HEK293 (cell line): ENCODE results near the gene RASGRP3.

Experiments used
- CTCF ChIA-PET: fragments of 350-600 bp; formaldehyde crosslinking; extraction: SDS; loops from one replicate; lab custom pipeline; 2021; ENCODE audit warnings: antibody characterized with exemption; lab: Yijun Ruan, JAX
- POLR2A ChIA-PET: fragments of 300-600 bp; formaldehyde crosslinking; extraction: SDS; loops from one replicate; lab custom pipeline; 2020; ENCODE audit warnings: antibody characterized with exemption, inconsistent platforms; lab: Yijun Ruan, JAX
- H3K27ac ChIP-seq: fragments of 200-500 bp; sonication (Bioruptor generic); 2 replicates; pipeline ENCODE4 v1.5.1; 2014; ENCODE audit warnings: low read depth, low read length, control low read depth, inconsistent platforms; ENCODE audit errors: extremely low read depth
- H3K36me3 ChIP-seq, 2 experiments: fragments of 200-500 bp in 1 of 2; sonication (Bioruptor generic) in 1 of 2; 1 replicate in 1 of 2; 2 replicates in 1 of 2; pipeline ENCODE4 v1.5.1; 2014 to 2017; ENCODE audit warnings: inconsistent platforms in 2 of 2, low read length in 2 of 2; ENCODE audit not compliant: control insufficient read depth in 2 of 2, insufficient read depth in 1 of 2
- H3K4me1 ChIP-seq: fragments of 200-500 bp; sonication (Bioruptor generic); 2 replicates; pipeline ENCODE4 v1.5.1; 2014; ENCODE audit warnings: mild to moderate bottlenecking, low read length, inconsistent platforms; ENCODE audit not compliant: control insufficient read depth, insufficient read depth
- H3K4me3 ChIP-seq: 2 replicates; pipeline ENCODE4 v1.5.1; 2011; ENCODE audit warnings: low read depth, mild to moderate bottlenecking, control low read depth, low read length, moderate library complexity
- H3K9me3 ChIP-seq: fragments of 200-500 bp; sonication (Bioruptor generic); 2 replicates; pipeline ENCODE4 v1.5.1; 2014; ENCODE audit warnings: low read depth, low read length, inconsistent platforms; ENCODE audit not compliant: control insufficient read depth, insufficient read depth
- BCL11B ChIP-seq: fragments of 450-650 bp; formaldehyde crosslinking; IDR thresholded peaks from 2 replicates; pipeline ENCODE4 v1.5.1; 2016; ENCODE audit warnings: low read depth, missing biosample characterization, missing genetic modification characterization
- FEZF1 ChIP-seq: fragments of 450-650 bp; formaldehyde crosslinking; IDR thresholded peaks from 2 replicates; pipeline ENCODE4 v1.5.1; 2016; ENCODE audit warnings: missing biosample characterization, missing genetic modification characterization
- GLI2 ChIP-seq: fragments of 450-650 bp; formaldehyde crosslinking; IDR thresholded peaks from 2 replicates; pipeline ENCODE4; 2017; ENCODE audit warnings: missing biosample characterization, missing genetic modification characterization, low read depth, borderline replicate concordance
- GLIS2 ChIP-seq: fragments of 450-650 bp; formaldehyde crosslinking; IDR thresholded peaks from 2 replicates; pipeline ENCODE4 v1.5.1; 2016; ENCODE audit warnings: missing biosample characterization, missing genetic modification characterization
- KLF7 ChIP-seq: fragments of 450-650 bp; formaldehyde crosslinking; IDR thresholded peaks from 2 replicates; pipeline ENCODE4 v1.5.1; 2016; ENCODE audit warnings: missing biosample characterization, missing genetic modification characterization, borderline replicate concordance
- PRDM1 ChIP-seq: fragments of 450-650 bp; formaldehyde crosslinking; IDR thresholded peaks from 2 replicates; pipeline ENCODE4; 2016; ENCODE audit warnings: missing biosample characterization, missing genetic modification characterization
- ZBTB20 ChIP-seq: fragments of 450-650 bp; formaldehyde crosslinking; IDR thresholded peaks from 2 replicates; pipeline ENCODE4 v1.5.1; 2016; ENCODE audit warnings: missing biosample characterization, missing genetic modification characterization
- ZBTB44 ChIP-seq: fragments of 450-650 bp; IDR thresholded peaks from 2 replicates; pipeline ENCODE4 v1.5.1; 2018; ENCODE audit warnings: missing biosample characterization, mild to moderate bottlenecking, missing genetic modification characterization
- ZBTB7A ChIP-seq: fragments of 450-650 bp; formaldehyde crosslinking; IDR thresholded peaks from 2 replicates; pipeline ENCODE4 v1.5.1; 2016; ENCODE audit warnings: low read depth, missing biosample characterization, missing genetic modification characterization
- ZNF112 ChIP-seq: fragments of 450-650 bp; formaldehyde crosslinking; IDR thresholded peaks from 2 replicates; pipeline ENCODE4 v1.5.0; 2017; ENCODE audit warnings: missing biosample characterization, missing genetic modification characterization
- ZNF174 ChIP-seq: fragments of 450-650 bp; formaldehyde crosslinking; IDR thresholded peaks from 2 replicates; pipeline ENCODE4 v1.5.0; 2017; ENCODE audit warnings: missing biosample characterization, mild to moderate bottlenecking, missing genetic modification characterization
- ZNF184 ChIP-seq: fragments of 450-650 bp; IDR thresholded peaks from 2 replicates; pipeline ENCODE4 v1.5.1; 2018; ENCODE audit warnings: missing biosample characterization, mild to moderate bottlenecking, missing genetic modification characterization
- ZNF2 ChIP-seq: fragments of 450-650 bp; formaldehyde crosslinking; IDR thresholded peaks from 2 replicates; pipeline ENCODE4 v1.5.1; 2016; ENCODE audit warnings: missing biosample characterization, missing genetic modification characterization
- ZNF223 ChIP-seq: fragments of 450-650 bp; formaldehyde crosslinking; IDR thresholded peaks from 2 replicates; pipeline ENCODE4 v1.5.1; 2016; ENCODE audit warnings: missing biosample characterization, missing genetic modification characterization
- ZNF266 ChIP-seq: fragments of 450-650 bp; formaldehyde crosslinking; IDR thresholded peaks from 2 replicates; pipeline ENCODE4 v1.5.1; 2016; ENCODE audit warnings: missing biosample characterization, missing genetic modification characterization, low read depth
- ZNF394 ChIP-seq: fragments of 450-650 bp; formaldehyde crosslinking; IDR thresholded peaks from 2 replicates; pipeline ENCODE4 v1.5.1; 2016; ENCODE audit warnings: missing biosample characterization, missing genetic modification characterization, mild to moderate bottlenecking, moderate library complexity, borderline replicate concordance
- ZNF426 ChIP-seq: fragments of 450-650 bp; formaldehyde crosslinking; IDR thresholded peaks from 2 replicates; pipeline ENCODE4 v1.5.1; 2017; ENCODE audit warnings: missing biosample characterization, missing genetic modification characterization, mild to moderate bottlenecking, inconsistent platforms, moderate library complexity
- ZNF514 ChIP-seq: fragments of 450-650 bp; formaldehyde crosslinking; IDR thresholded peaks from 2 replicates; pipeline ENCODE4 v1.5.1; 2016; ENCODE audit warnings: missing biosample characterization, missing genetic modification characterization
- ZNF555 ChIP-seq: fragments of 450-650 bp; formaldehyde crosslinking; conservative IDR thresholded peaks from 2 replicates; pipeline ENCODE4 v1.5.1; 2017; ENCODE audit warnings: missing biosample characterization, mild to moderate bottlenecking, missing genetic modification characterization, inconsistent platforms
- ZNF560 ChIP-seq: fragments of 450-650 bp; formaldehyde crosslinking; IDR thresholded peaks from 2 replicates; pipeline ENCODE4 v1.5.1; 2017; ENCODE audit warnings: missing biosample characterization, missing genetic modification characterization, borderline replicate concordance
- ZNF580 ChIP-seq: fragments of 450-650 bp; formaldehyde crosslinking; IDR thresholded peaks from 2 replicates; pipeline ENCODE4 v1.5.1; 2016; ENCODE audit warnings: missing biosample characterization, missing genetic modification characterization
- ZNF600 ChIP-seq: fragments of 450-650 bp; formaldehyde crosslinking; IDR thresholded peaks from 2 replicates; pipeline ENCODE4 v1.5.1; 2016; ENCODE audit warnings: missing biosample characterization, missing genetic modification characterization
- ZNF677 ChIP-seq: fragments of 450-650 bp; IDR thresholded peaks from 2 replicates; pipeline ENCODE4 v1.5.0; 2018; ENCODE audit warnings: missing biosample characterization, mild to moderate bottlenecking, missing genetic modification characterization, moderate library complexity
- ZSCAN30 ChIP-seq: fragments of 450-650 bp; IDR thresholded peaks from 2 replicates; pipeline ENCODE4 v1.5.1; 2018; ENCODE audit warnings: missing biosample characterization, mild to moderate bottlenecking, missing genetic modification characterization, moderate library complexity
- ZSCAN4 ChIP-seq: fragments of 450-650 bp; formaldehyde crosslinking; IDR thresholded peaks from 2 replicates; pipeline ENCODE4 v1.5.1; 2017; ENCODE audit warnings: missing biosample characterization, missing genetic modification characterization
- TF ChIP-seq, protein P1 (sequence below): fragments of 450-650 bp; formaldehyde crosslinking; IDR thresholded peaks from 2 replicates; pipeline ENCODE4 v1.5.1; 2016; ENCODE audit warnings: missing biosample characterization, missing genetic modification characterization
- TF ChIP-seq, protein P2 (sequence below): fragments of 450-650 bp; formaldehyde crosslinking; IDR thresholded peaks from 2 replicates; pipeline ENCODE4 v1.5.1; 2017; ENCODE audit warnings: missing biosample characterization, mild to moderate bottlenecking, missing genetic modification characterization, moderate library complexity
- TF ChIP-seq, protein P3 (sequence below): fragments of 450-650 bp; formaldehyde crosslinking; IDR thresholded peaks from 2 replicates; pipeline ENCODE4 v1.5.1; 2016; ENCODE audit warnings: missing biosample characterization, missing genetic modification characterization

The RASGRP3 gene

DNA sequence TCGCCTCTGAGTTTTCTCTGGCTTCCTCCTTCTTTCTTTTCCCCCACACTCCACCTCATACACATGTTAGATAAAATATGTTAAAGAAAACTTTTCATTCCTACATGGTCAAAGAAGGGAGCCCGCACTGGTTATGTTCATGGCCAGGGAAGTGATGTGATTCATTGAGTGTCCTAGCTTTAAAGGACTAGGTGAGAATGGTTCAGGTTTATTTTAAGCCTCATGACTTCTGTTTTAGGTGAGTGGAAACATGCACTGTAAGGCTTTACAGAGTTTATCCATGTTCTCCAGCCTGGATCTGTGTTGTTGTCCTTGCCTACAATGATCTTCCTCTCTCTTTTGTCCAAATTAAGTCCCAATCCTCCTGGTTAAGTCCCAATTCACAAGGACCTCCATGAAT lies 56.5 kb downstream of the RASGRP3 start:
- Histone ChIP-seq H3K4me1 (no peaks in the 10 kb centered on the region), H3K36me3 (no peaks in the 10 kb centered on the region), H3K27ac (no peak overlapping the region), H3K4me3 (no peak overlapping the region), H3K9me3 (no peaks in the 10 kb centered on the region)
- POLR2A ChIA-PET, result no interaction called here
- CTCF ChIA-PET, result no interaction called here
- TF ChIP-seq ZNF394, result no peak
- no peak for TF ChIP-seq ZNF580 (tag by site-specific recombination)
- TF ChIP-seq, protein P1, sequence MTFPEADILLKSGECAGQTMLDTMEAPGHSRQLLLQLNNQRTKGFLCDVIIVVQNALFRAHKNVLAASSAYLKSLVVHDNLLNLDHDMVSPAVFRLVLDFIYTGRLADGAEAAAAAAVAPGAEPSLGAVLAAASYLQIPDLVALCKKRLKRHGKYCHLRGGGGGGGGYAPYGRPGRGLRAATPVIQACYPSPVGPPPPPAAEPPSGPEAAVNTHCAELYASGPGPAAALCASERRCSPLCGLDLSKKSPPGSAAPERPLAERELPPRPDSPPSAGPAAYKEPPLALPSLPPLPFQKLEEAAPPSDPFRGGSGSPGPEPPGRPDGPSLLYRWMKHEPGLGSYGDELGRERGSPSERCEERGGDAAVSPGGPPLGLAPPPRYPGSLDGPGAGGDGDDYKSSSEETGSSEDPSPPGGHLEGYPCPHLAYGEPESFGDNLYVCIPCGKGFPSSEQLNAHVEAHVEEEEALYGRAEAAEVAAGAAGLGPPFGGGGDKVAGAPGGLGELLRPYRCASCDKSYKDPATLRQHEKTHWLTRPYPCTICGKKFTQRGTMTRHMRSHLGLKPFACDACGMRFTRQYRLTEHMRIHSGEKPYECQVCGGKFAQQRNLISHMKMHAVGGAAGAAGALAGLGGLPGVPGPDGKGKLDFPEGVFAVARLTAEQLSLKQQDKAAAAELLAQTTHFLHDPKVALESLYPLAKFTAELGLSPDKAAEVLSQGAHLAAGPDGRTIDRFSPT (tag by site-specific recombination), result no peak
- no peak for TF ChIP-seq ZNF266 (tag by site-specific recombination)
- TF ChIP-seq ZNF2 (tag by site-specific recombination), result no peak
- TF ChIP-seq BCL11B (tag by site-specific recombination), result no peak
- TF ChIP-seq ZBTB44, result no peak
- no peak for TF ChIP-seq ZNF426
- TF ChIP-seq ZNF184 (tag by site-specific recombination), result no peak
- TF ChIP-seq, protein P2, sequence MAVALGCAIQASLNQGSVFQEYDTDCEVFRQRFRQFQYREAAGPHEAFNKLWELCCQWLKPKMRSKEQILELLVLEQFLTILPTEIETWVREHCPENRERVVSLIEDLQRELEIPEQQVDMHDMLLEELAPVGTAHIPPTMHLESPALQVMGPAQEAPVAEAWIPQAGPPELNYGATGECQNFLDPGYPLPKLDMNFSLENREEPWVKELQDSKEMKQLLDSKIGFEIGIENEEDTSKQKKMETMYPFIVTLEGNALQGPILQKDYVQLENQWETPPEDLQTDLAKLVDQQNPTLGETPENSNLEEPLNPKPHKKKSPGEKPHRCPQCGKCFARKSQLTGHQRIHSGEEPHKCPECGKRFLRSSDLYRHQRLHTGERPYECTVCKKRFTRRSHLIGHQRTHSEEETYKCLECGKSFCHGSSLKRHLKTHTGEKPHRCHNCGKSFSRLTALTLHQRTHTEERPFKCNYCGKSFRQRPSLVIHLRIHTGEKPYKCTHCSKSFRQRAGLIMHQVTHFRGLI (tag by site-specific recombination), result no peak
- TF ChIP-seq ZSCAN4 (tag by site-specific recombination), result no peak
- no peak for TF ChIP-seq ZBTB7A (tag by site-specific recombination)
- TF ChIP-seq ZNF600 (tag by site-specific recombination), result no peak
- TF ChIP-seq ZNF514 (tag by site-specific recombination), result no peak
- no peak for TF ChIP-seq FEZF1 (tag by site-specific recombination)

- POLR2A ChIA-PET, result no interaction called here
- no peaks in the 10 kb centered on the region for H3K4me1 ChIP-seq
Measured at GRCh38 chr2:33535421-33535820, 59.0 kb downstream of the RASGRP3 start.

More at GRCh38 chr2:33535421-33535820, 59.0 kb downstream of the RASGRP3 start:
- no peak for TF ChIP-seq ZNF112 (tag by site-specific recombination)
- TF ChIP-seq, protein P3, sequence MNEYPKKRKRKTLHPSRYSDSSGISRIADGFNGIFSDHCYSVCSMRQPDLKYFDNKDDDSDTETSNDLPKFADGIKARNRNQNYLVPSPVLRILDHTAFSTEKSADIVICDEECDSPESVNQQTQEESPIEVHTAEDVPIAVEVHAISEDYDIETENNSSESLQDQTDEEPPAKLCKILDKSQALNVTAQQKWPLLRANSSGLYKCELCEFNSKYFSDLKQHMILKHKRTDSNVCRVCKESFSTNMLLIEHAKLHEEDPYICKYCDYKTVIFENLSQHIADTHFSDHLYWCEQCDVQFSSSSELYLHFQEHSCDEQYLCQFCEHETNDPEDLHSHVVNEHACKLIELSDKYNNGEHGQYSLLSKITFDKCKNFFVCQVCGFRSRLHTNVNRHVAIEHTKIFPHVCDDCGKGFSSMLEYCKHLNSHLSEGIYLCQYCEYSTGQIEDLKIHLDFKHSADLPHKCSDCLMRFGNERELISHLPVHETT (tag by site-specific recombination), result no peak
- no peak for TF ChIP-seq ZNF560 (tag by site-specific recombination)
- TF ChIP-seq ZNF223 (tag by site-specific recombination), result no peak
- no peak for TF ChIP-seq PRDM1
- TF ChIP-seq ZNF555 (tag by site-specific recombination), result no peak
- no peak for TF ChIP-seq GLI2 (tag by site-specific recombination)
- TF ChIP-seq ZBTB20 (tag by site-specific recombination), result no peak
- TF ChIP-seq GLIS2 (tag by site-specific recombination), result no peak
- TF ChIP-seq ZNF677 (tag by site-specific recombination), result no peak
- no peak for TF ChIP-seq ZSCAN30 (tag by site-specific recombination)
- no peak for TF ChIP-seq ZNF174
- TF ChIP-seq KLF7 (tag by site-specific recombination), result no peak
- TF ChIP-seq, all 188 proteins: peak for 0
- Histone ChIP-seq H3K4me3 (no peak overlapping the region), H3K36me3 (no peaks in the 10 kb centered on the region), H3K9me3 (no peaks in the 10 kb centered on the region), H3K27ac (no peak overlapping the region)
- CTCF ChIA-PET, result interaction anchor here (1.3 kb wide), 1 partner anchor 60 kb away, joined by 3 read pairs; no protein-coding TSS in a partner anchor
